Hepatocyte (in vitro differentiated cells): Measurements from ENCODE around the gene METAP2. TPM values are rescaled to one million over a fixed set of nuclear protein-coding genes. Genes with fewer than 3 reads are reported as not detected.

ENCODE experiments used
- DNase-seq: peaks from one replicate; pipeline ENCODE4 v3.0.0-alpha.2; 2016; ENCODE audit warnings: low spot score
- H2AFZ ChIP-seq: fragments of 200-600 bp; sonication (generic); 2 replicates; pipeline ENCODE4 v1.6.0; 2016; ENCODE audit warnings: antibody characterized with exemption, mild to moderate bottlenecking
- H3K27ac ChIP-seq: fragments of 200-600 bp; sonication (generic); 2 replicates; pipeline ENCODE4 v1.5.1; 2016; ENCODE audit warnings: mild to moderate bottlenecking
- H3K27me3 ChIP-seq: fragments of 200-600 bp; sonication (generic); 2 replicates; pipeline ENCODE4 v1.6.1; 2016
- H3K36me3 ChIP-seq: fragments of 200-600 bp; sonication (generic); replicated peaks from 2 replicates; pipeline ENCODE4 v1.5.1; 2016; ENCODE audit warnings: low read depth; ENCODE audit not compliant: insufficient read depth
- H3K4me1 ChIP-seq: fragments of 200-600 bp; sonication (generic); 2 replicates; pipeline ENCODE4 v1.5.1; 2016; ENCODE audit warnings: mild to moderate bottlenecking, moderate library complexity; ENCODE audit not compliant: insufficient read depth
- H3K4me2 ChIP-seq: fragments of 200-600 bp; sonication (generic); 2 replicates; pipeline ENCODE4 v1.6.0; 2016
- H3K4me3 ChIP-seq: fragments of 200-600 bp; sonication (generic); 2 replicates; pipeline ENCODE4 v1.5.1; 2016; ENCODE audit warnings: mild to moderate bottlenecking
- H3K79me2 ChIP-seq: fragments of 200-600 bp; sonication (generic); 2 replicates; pipeline ENCODE4 v1.6.0; 2017; ENCODE audit warnings: mild to moderate bottlenecking
- H3K9me2 ChIP-seq: fragments of 200-600 bp; sonication (generic); replicated peaks from 2 replicates; pipeline ENCODE4 v1.6.0; 2017; ENCODE audit warnings: mild to moderate bottlenecking; ENCODE audit not compliant: insufficient read depth
- H3K9me3 ChIP-seq: fragments of 200-600 bp; sonication (generic); 2 replicates; pipeline ENCODE4 v1.5.1; 2016; ENCODE audit warnings: low read depth, mild to moderate bottlenecking
- H4K20me1 ChIP-seq: fragments of 200-600 bp; sonication (generic); 2 replicates; pipeline ENCODE4 v1.6.0; 2016; ENCODE audit warnings: mild to moderate bottlenecking; ENCODE audit not compliant: insufficient read depth, poor library complexity, severe bottlenecking
- EZH2 ChIP-seq: fragments of 200-600 bp; sonication (generic); IDR thresholded peaks from 2 replicates; pipeline ENCODE4 v1.6.1; 2016; ENCODE audit warnings: antibody characterized with exemption, mild to moderate bottlenecking, borderline replicate concordance
- EZH2phosphoT487 ChIP-seq: fragments of 200-600 bp; sonication (generic); IDR thresholded peaks from one replicate; pipeline ENCODE4 v1.6.1; 2018; ENCODE audit warnings: antibody characterized with exemption, mild to moderate bottlenecking, low read depth, moderate library complexity; ENCODE audit not compliant: unreplicated experiment, severe bottlenecking
- WGBS: methylation state at CpG from one replicate; pipeline ENCODE4 v1.1.6; 2016; ENCODE audit warnings: low lambda C conversion rate; ENCODE audit errors: missing lambda C conversion rate; 5-methylcytosine and 5-hydroxymethylcytosine counted together
- polyA plus RNA-seq: library from polyadenylated mRNA; unstranded; fragments of >200 nt; fragmentation: Nextera tagmentation; extraction: Ambion mirVana; gene quantifications from 2 replicates; pipeline ENCODE4 v1.2.1, GENCODE V29; 2016
- total RNA-seq: library from RNA; depleted of rRNA; stranded (reverse); fragments of >200 nt; gene quantifications from 2 replicates; pipeline ENCODE4 v1.2.3, GENCODE V29; 2014
- TF ChIP-seq, protein P1 (sequence below): fragments of 200-600 bp; sonication (generic); IDR thresholded peaks from 2 replicates; pipeline ENCODE4 v1.5.1; 2016; ENCODE audit warnings: antibody characterized with exemption, mild to moderate bottlenecking; ENCODE audit not compliant: poor library complexity

Gene METAP2
- total and polyA plus RNA-seq, 2 experiments from 2014 or later, result 44.7 to 69.7 TPM

DNA sequence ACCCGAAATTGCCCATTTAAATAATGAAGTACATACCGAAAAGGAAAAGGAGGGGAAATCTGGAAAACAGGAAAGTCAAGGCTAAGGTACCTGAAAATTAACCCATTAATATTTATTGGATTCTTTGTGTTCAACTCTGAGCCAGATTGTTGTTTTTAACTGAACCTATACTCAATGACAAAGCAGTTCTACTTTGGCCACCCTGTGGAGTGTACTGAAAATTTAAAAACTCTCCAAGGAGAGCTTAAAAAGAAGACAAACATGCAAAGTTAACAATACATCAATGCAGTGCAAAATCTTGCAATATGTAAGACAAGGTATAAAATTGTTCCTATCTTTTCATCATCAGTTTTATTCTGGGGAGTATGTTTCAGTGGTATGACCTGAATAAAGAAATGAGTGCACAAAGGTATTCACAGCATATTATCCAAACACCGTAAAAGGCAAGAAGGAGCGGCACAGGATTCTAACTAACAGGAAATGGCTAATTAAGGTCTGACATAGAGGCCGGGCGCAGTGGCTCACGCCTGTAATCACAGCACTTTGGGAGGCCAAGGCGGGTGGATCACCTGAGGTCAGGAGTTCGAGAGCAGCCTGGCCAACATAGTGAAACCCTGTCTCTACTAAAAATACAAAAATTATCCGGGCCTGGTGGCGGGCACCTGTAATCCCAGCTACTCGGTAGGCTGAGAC lies 75.6 kb downstream of the METAP2 start:
- no peak overlapping the region for H3K4me3 ChIP-seq
- DNase-seq, result no peak
- peaks cover 5% of the 10 kb centered on the region for H3K9me3 ChIP-seq
- no peaks in the 10 kb centered on the region for H3K9me2 ChIP-seq
- no peak overlapping the region for H3K27ac ChIP-seq
- H3K27me3 ChIP-seq, result peaks cover 64% of the 10 kb centered on the region
- H3K79me2 ChIP-seq, result no peaks in the 10 kb centered on the region
- WGBS, result 49% methylated on average over 12 of the region's 12 CpGs
- H3K4me2 ChIP-seq, result peak overlapping the region; percentile 96
- H3K4me1 ChIP-seq, result no peaks in the 10 kb centered on the region
- H4K20me1 ChIP-seq, result no peaks in the 10 kb centered on the region
- TF ChIP-seq, protein P1, sequence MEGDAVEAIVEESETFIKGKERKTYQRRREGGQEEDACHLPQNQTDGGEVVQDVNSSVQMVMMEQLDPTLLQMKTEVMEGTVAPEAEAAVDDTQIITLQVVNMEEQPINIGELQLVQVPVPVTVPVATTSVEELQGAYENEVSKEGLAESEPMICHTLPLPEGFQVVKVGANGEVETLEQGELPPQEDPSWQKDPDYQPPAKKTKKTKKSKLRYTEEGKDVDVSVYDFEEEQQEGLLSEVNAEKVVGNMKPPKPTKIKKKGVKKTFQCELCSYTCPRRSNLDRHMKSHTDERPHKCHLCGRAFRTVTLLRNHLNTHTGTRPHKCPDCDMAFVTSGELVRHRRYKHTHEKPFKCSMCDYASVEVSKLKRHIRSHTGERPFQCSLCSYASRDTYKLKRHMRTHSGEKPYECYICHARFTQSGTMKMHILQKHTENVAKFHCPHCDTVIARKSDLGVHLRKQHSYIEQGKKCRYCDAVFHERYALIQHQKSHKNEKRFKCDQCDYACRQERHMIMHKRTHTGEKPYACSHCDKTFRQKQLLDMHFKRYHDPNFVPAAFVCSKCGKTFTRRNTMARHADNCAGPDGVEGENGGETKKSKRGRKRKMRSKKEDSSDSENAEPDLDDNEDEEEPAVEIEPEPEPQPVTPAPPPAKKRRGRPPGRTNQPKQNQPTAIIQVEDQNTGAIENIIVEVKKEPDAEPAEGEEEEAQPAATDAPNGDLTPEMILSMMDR, result no peak
- TF ChIP-seq EZH2, result no peak
- TF ChIP-seq EZH2phosphoT487, result no peak
- peak overlapping the region; percentile 88 for H2AFZ ChIP-seq
- no peaks in the 10 kb centered on the region for H3K36me3 ChIP-seq

DNA sequence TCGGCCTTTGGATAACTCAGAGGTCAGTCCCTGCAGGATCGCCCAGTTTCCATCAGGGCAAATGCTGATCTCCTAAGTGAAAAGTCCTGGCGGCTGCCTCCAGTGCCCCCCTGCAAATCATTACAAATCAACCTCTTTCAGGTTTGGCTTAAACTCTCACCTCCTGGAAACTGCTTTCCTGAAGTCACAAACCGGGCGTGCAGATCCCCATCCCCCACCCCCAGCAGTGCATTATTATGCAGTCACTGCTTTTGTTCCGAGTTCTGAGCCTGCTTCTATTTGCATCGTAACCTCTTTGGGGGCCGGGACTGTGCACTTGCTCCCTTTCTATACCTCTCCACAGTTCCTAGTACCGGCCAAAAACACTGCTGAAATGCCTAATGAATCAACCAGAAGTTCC lies 77.4 kb downstream of the METAP2 start, which contains the start of gene USP44:
Gene USP44 (minus strand): TSS at position 172 of the 400 bp plus-strand sequence. CDS start 17,220 bp downstream, outside the sequence.
- 22% methylated on average over 9 of the region's 9 CpGs for WGBS
- Histone ChIP-seq H3K4me3 (no peak within 1 kb of the TSS), H3K4me2 (no peak within 1 kb of the TSS), H3K9me2 (no peaks in the 10 kb centered on the region), H3K79me2 (no peaks in the 10 kb centered on the region), H2AFZ (no peak within 1 kb of the TSS), H3K9me3 (peaks cover 5% of the 10 kb centered on the region), H3K4me1 (peaks cover 6% of the 10 kb centered on the region), H3K27me3 (peaks cover 52% of the 10 kb centered on the region), H3K36me3 (no peaks in the 10 kb centered on the region), H4K20me1 (no peaks in the 10 kb centered on the region), H3K27ac (no peak within 1 kb of the TSS)
- no peak for DNase-seq
- TF ChIP-seq, protein P1, result no peak
- no peak for TF ChIP-seq EZH2
- TF ChIP-seq EZH2phosphoT487, result no peak

DNA sequence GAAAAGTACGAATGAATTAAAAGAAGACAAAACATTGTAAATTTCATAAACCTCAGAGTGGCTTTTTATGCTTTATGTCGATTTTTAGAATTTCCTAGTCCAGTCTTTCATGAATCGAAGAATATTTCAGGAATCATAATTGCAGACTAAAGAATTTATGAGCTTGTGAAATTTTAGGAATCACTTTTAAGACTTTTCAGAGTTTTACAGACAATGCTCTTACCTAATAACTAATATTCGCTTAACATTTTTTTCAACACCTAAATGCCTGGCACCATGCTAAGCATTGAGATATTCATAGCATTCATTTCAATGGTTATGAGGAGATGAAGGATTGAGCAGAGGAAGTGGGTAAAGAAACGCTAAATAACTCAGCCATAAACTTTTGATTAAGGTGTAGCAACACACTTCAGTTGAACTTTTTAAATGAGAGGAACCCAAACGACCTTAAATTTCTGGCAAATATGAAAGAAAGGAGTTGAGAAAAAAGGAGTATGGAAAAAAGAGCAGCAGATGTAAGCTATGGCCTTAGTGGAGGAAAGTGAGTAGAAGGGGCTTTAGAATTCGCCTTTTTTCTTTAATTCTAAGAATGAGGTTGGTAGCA lies 78.1 kb downstream of the METAP2 start:
- WGBS, result 59% methylated on average over 7 of the region's 7 CpGs
- H3K9me3 ChIP-seq, result peaks cover 5% of the 10 kb centered on the region
- H3K27me3 ChIP-seq, result peaks cover 45% of the 10 kb centered on the region
- no peak overlapping the region for H3K4me2 ChIP-seq
- no peak overlapping the region for H3K27ac ChIP-seq
- H3K9me2 ChIP-seq, result no peaks in the 10 kb centered on the region
- peaks cover 6% of the 10 kb centered on the region for H3K4me1 ChIP-seq
- no peaks in the 10 kb centered on the region for H3K79me2 ChIP-seq
- no peak for DNase-seq
- H3K36me3 ChIP-seq, result no peaks in the 10 kb centered on the region
- TF ChIP-seq EZH2, result no peak
- TF ChIP-seq, protein P1, result no peak
- TF ChIP-seq EZH2phosphoT487, result no peak
- H4K20me1 ChIP-seq, result no peaks in the 10 kb centered on the region
- H2AFZ ChIP-seq, result no peak overlapping the region
- H3K4me3 ChIP-seq, result no peak overlapping the region
